GM23248 (cell line): Measurements from ENCODE around the gene CAMK2D.

Experiments used
- EZH2 ChIP-seq: fragments of 200-600 bp; sonication (generic); IDR thresholded peaks from 2 replicates; pipeline ENCODE4 v1.6.1; 2018; ENCODE audit warnings: antibody characterized with exemption, mild to moderate bottlenecking; ENCODE audit not compliant: insufficient read depth, poor library complexity, severe bottlenecking
- EZH2phosphoT487 ChIP-seq: fragments of 200-600 bp; sonication (generic); IDR thresholded peaks from 2 replicates; pipeline ENCODE4 v1.6.1; 2018; ENCODE audit warnings: antibody characterized with exemption, moderate library complexity, mild to moderate bottlenecking, low read depth; ENCODE audit not compliant: insufficient read depth

- no peak for TF ChIP-seq EZH2
- no peak for TF ChIP-seq EZH2phosphoT487
Observed at GRCh38 chr4:113625902-113626301, 135.6 kb downstream of the CAMK2D start.
